ENCODE results near the gene ARF6. TPM values are rescaled to one million over a fixed set of nuclear protein-coding genes. Genes with fewer than 3 reads are reported as not detected.

Gene ARF6
- polyA plus RNA-seq, 1 donor (not counting 4 experiments of a cell fraction or from before 2014, with no cell fraction given) = 53.4 TPM

GRCh38 chr14:49897414-49897813, 4.5 kb downstream of the ARF6 start:
- FAIRE-seq = no peak
- no peaks in the 10 kb centered on the region for H3K9me1 ChIP-seq (ENCODE audit: control insufficient read depth, extremely low read depth, insufficient read depth, low read length)
- H3K4me1 ChIP-seq (ENCODE audit: control insufficient read depth, extremely low read depth, insufficient read depth, low read length) = peaks cover 18% of the 10 kb centered on the region
- peaks cover 3 to 18% of the 10 kb centered on the region in 2 experiments for H3K36me3 ChIP-seq (ENCODE audit: control insufficient read depth in 2 of 2, extremely low read depth in 1 of 2, insufficient read depth in 2 of 2, low read length in 2 of 2)
- DNase-seq (ENCODE audit: low read depth, low spot score) = no peak
- dilution Hi-C loops (cut with MboI; ENCODE audit: extremely low pct_ligation_motif_present, low sequenced_read_pairs) = no loop called here
- peak overlapping the region; percentile 91 for H3K9ac ChIP-seq (ENCODE audit: control insufficient read depth, extremely low read depth, insufficient read depth, low read length)
- peaks cover 63% of the 10 kb centered on the region for H3K79me2 ChIP-seq (ENCODE audit: control insufficient read depth, insufficient read depth, low read length)
- H3K9me3 ChIP-seq (ENCODE audit: control insufficient read depth, low read depth, low read length) = no peaks in the 10 kb centered on the region
- H2AFZ ChIP-seq (ENCODE audit: control insufficient read depth, low read length) = no peak overlapping the region
- TF ChIP-seq EZH2 (IDR thresholded peaks at IDR 0.05; ENCODE audit: low read length) = no peak
- no peak for TF ChIP-seq CTCF (optimal IDR thresholded peaks at IDR 0.05 in 1 of 3, IDR thresholded peaks at IDR 0.05 in 1 of 3, conservative IDR thresholded peaks at IDR 0.05 in 1 of 3; ENCODE audit: extremely low read depth in 1 of 3, insufficient read depth in 2 of 3, low read length in 3 of 3)
- peak overlapping the region; percentile 73 for H3K4me2 ChIP-seq (ENCODE audit: control insufficient read depth, extremely low read depth, insufficient read depth, low read depth, low read length)
- H3K27ac ChIP-seq (ENCODE audit: control insufficient read depth, insufficient read depth, low read length) = peak overlapping the region; percentile 72
- H3K4me3 ChIP-seq (ENCODE audit: control insufficient read depth in 2 of 3, extremely low read depth in 1 of 3, insufficient read depth in 2 of 3, low read depth in 1 of 3, low read length in 3 of 3) = peak overlapping the region; percentile 77 to 97 (median 96)
- no peaks in the 10 kb centered on the region for H4K20me1 ChIP-seq (ENCODE audit: control insufficient read depth, extremely low read depth, insufficient read depth, low read length)
- H3K27me3 ChIP-seq (ENCODE audit: control insufficient read depth, extremely low read depth, insufficient read depth, low read length) = no peaks in the 10 kb centered on the region

GRCh38 chr14:49897965-49898364, 5.1 kb downstream of the ARF6 start:
- peak overlapping the region; percentile 73 for H3K4me2 ChIP-seq (ENCODE audit: control insufficient read depth, extremely low read depth, insufficient read depth, low read depth, low read length)
- peak overlapping the region; percentile 72 for H3K27ac ChIP-seq (ENCODE audit: control insufficient read depth, insufficient read depth, low read length)
- TF ChIP-seq CTCF (optimal IDR thresholded peaks at IDR 0.05 in 1 of 3, IDR thresholded peaks at IDR 0.05 in 1 of 3, conservative IDR thresholded peaks at IDR 0.05 in 1 of 3; ENCODE audit: extremely low read depth in 1 of 3, insufficient read depth in 2 of 3, low read length in 3 of 3) = no peak
- TF ChIP-seq EZH2 (IDR thresholded peaks at IDR 0.05; ENCODE audit: low read length) = no peak
- peak; percentile 77 for FAIRE-seq
- no peaks in the 10 kb centered on the region for H3K9me3 ChIP-seq (ENCODE audit: control insufficient read depth, low read depth, low read length)
- H3K9me1 ChIP-seq (ENCODE audit: control insufficient read depth, extremely low read depth, insufficient read depth, low read length) = no peaks in the 10 kb centered on the region
- H3K27me3 ChIP-seq (ENCODE audit: control insufficient read depth, extremely low read depth, insufficient read depth, low read length) = no peaks in the 10 kb centered on the region
- DNase-seq (ENCODE audit: low read depth, low spot score) = no peak
- H4K20me1 ChIP-seq (ENCODE audit: control insufficient read depth, extremely low read depth, insufficient read depth, low read length) = no peaks in the 10 kb centered on the region
- H3K9ac ChIP-seq (ENCODE audit: control insufficient read depth, extremely low read depth, insufficient read depth, low read length) = peak overlapping the region; percentile 91
- H3K36me3 ChIP-seq (ENCODE audit: control insufficient read depth in 2 of 2, extremely low read depth in 1 of 2, insufficient read depth in 2 of 2, low read length in 2 of 2) = peaks cover 3 to 18% of the 10 kb centered on the region in 2 experiments
- H3K4me1 ChIP-seq (ENCODE audit: control insufficient read depth, extremely low read depth, insufficient read depth, low read length) = peaks cover 18% of the 10 kb centered on the region
- peak overlapping the region in 2 of 3 experiments; percentile 77 to 96 for H3K4me3 ChIP-seq (ENCODE audit: control insufficient read depth in 2 of 3, extremely low read depth in 1 of 3, insufficient read depth in 2 of 3, low read depth in 1 of 3, low read length in 3 of 3)
- H2AFZ ChIP-seq (ENCODE audit: control insufficient read depth, low read length) = no peak overlapping the region
- peaks cover 62% of the 10 kb centered on the region for H3K79me2 ChIP-seq (ENCODE audit: control insufficient read depth, insufficient read depth, low read length)
- dilution Hi-C loops (cut with MboI; ENCODE audit: extremely low pct_ligation_motif_present, low sequenced_read_pairs) = no loop called here

All from keratinocyte (primary cell).